ENCODE measurements around the gene C2orf92.

DNA sequence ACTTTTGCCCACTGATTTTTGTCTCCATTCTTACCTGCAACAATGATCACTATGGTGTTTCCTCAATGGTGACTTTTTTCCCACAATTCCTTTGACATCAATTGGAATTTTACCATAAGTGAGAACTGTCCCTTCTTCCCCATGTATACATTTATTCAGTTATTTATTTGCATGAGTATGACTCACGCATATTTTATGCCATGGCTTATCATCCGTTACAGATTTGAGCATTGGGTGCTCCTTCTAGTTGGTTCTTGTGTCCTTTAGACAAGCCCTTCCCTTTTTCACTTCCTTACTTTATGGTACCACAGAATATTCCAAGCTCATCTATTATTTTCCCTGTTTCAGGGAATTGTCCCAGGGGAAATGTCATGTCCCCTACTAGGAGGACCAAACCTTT lies 16.0 kb upstream of the C2orf92 start:
- no peak for TF ChIP-seq POLR2AphosphoS5 (IDR thresholded peaks at IDR 0.05; ENCODE audit: borderline replicate concordance, low read depth, low read length)
- TF ChIP-seq EZH2 (IDR thresholded peaks at IDR 0.05): no peak

Data from SK-N-MC (cell line).